NCI-H748 (cell line): Measurements from ENCODE around the gene AGBL3.
"Not testable (repeated sequence)": the region's sequence is repeated elsewhere in the genome, so short reads cannot be mapped to it uniquely, and the experiment has no call there.

Experiments
- DNase-seq: peaks from one replicate; lab custom pipeline; 2025; ENCODE audit not compliant: unreplicated experiment; lab: John Stamatoyannopoulos, UW

AGBL3 gene

GRCh38 chr7:135075716-135076115 lies 89.4 kb downstream of the AGBL3 start:
- no peak for DNase-seq

GRCh38 chr7:135076882-135077281 lies 90.6 kb downstream of the AGBL3 start:
- no peak for DNase-seq

- DNase-seq = peak; percentile 23
Observed at GRCh38 chr7:135077642-135078041, 91.3 kb downstream of the AGBL3 start.

- no peak for DNase-seq
Observed at GRCh38 chr7:135078051-135078450, 91.7 kb downstream of the AGBL3 start.

GRCh38 chr7:135079068-135079467 lies 92.8 kb downstream of the AGBL3 start:
- DNase-seq = no peak

GRCh38 chr7:135083005-135083404 lies 96.7 kb downstream of the AGBL3 start:
- no peak for DNase-seq

GRCh38 chr7:135088566-135088965 lies 102.3 kb downstream of the AGBL3 start:
- no peak for DNase-seq

- no peak for DNase-seq
Observed at GRCh38 chr7:135091717-135092116, 105.4 kb downstream of the AGBL3 start.

GRCh38 chr7:135094472-135095237 lies 108.3 kb downstream of the AGBL3 start:
- no peak for DNase-seq

GRCh38 chr7:135095450-135095849 lies 109.1 kb downstream of the AGBL3 start:
- DNase-seq = no peak

- DNase-seq = no peak
Observed at GRCh38 chr7:135098391-135098790, 112.1 kb downstream of the AGBL3 start.

- DNase-seq = no peak
Observed at GRCh38 chr7:135100856-135101255, 114.5 kb downstream of the AGBL3 start.

GRCh38 chr7:135102372-135102771 lies 116.1 kb downstream of the AGBL3 start:
- DNase-seq = no peak

- DNase-seq = no peak
Observed at GRCh38 chr7:135109562-135109961, 123.3 kb downstream of the AGBL3 start.

- DNase-seq = no peak
Observed at GRCh38 chr7:135109976-135110375, 123.7 kb downstream of the AGBL3 start.

GRCh38 chr7:135111379-135111778 lies 125.1 kb downstream of the AGBL3 start:
- DNase-seq = no peak

- no peak for DNase-seq
Observed at GRCh38 chr7:135114622-135115021, 128.3 kb downstream of the AGBL3 start.

- DNase-seq = no peak
Observed at GRCh38 chr7:135117096-135117495, 130.8 kb downstream of the AGBL3 start.

- DNase-seq = no peak
Observed at GRCh38 chr7:135121868-135122267, 135.6 kb downstream of the AGBL3 start.

- DNase-seq = not testable (repeated sequence)
Observed at GRCh38 chr7:135124631-135125030, 138.3 kb downstream of the AGBL3 start.

- DNase-seq = no peak
Observed at GRCh38 chr7:135128931-135129330, 142.6 kb downstream of the AGBL3 start.

- DNase-seq = no peak
Observed at GRCh38 chr7:135129579-135129978, 143.3 kb downstream of the AGBL3 start.
